ENCODE measurements around the gene GPS2.

DNA sequence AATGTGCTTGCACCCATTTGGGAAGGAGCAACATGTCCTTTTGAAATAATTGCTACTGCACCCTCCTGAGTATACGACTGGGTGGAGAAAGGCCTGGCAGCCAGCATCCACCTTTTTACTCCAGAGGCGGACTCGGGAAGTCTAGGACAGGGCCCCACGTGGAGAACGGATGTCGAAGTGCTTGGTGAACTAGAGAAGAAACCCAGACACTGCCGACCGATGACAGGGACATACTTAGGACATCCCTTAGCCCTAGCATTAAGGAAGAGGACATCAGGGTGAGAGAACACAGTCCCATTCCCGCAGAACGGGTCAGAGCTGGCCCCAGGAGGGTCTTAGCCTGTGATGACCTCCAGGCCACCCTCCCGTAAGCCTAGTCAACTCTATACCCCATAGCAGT is 24.5 kb downstream of the GPS2 start:
- TF ChIP-seq CTCF (IDR thresholded peaks at IDR 0.05) (no peak), EZH2 (IDR thresholded peaks at IDR 0.05; ENCODE audit: borderline replicate concordance, insufficient read depth, low read depth, low read length, poor library complexity, severe bottlenecking) (no peak)
